ENCODE measurements around the gene ERGIC1.

DNA sequence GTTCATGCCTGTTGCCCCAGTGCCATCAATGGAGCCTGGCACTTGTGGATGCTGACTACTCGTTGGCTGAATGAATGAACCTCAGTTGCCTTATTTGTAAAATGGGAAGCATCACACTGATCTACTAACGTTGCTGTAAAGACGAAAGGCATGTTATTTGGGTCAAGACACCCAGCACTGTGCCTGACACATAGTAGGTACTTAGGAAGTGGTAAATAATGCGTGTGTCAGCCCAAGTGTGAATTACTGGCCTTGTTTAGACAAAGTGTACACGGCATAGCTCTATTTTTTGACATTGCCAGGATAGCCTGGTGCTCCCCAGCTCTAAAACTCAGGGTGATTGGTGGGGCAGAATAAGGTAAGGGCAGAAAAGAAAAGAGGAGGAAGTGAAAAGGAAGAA lies 27.4 kb downstream of the ERGIC1 start:
- TF ChIP-seq, protein P1, sequence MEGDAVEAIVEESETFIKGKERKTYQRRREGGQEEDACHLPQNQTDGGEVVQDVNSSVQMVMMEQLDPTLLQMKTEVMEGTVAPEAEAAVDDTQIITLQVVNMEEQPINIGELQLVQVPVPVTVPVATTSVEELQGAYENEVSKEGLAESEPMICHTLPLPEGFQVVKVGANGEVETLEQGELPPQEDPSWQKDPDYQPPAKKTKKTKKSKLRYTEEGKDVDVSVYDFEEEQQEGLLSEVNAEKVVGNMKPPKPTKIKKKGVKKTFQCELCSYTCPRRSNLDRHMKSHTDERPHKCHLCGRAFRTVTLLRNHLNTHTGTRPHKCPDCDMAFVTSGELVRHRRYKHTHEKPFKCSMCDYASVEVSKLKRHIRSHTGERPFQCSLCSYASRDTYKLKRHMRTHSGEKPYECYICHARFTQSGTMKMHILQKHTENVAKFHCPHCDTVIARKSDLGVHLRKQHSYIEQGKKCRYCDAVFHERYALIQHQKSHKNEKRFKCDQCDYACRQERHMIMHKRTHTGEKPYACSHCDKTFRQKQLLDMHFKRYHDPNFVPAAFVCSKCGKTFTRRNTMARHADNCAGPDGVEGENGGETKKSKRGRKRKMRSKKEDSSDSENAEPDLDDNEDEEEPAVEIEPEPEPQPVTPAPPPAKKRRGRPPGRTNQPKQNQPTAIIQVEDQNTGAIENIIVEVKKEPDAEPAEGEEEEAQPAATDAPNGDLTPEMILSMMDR (conservative IDR thresholded peaks at IDR 0.05; ENCODE audit: low read depth in 2 of 2), result no peak
- TF ChIP-seq POLR2AphosphoS5 (IDR thresholded peaks at IDR 0.05; ENCODE audit: low read depth) (no peak), STAT1 (IDR thresholded peaks at IDR 0.05; ENCODE audit: unreplicated experiment) (no peak), EZH2 (IDR thresholded peaks at IDR 0.05; ENCODE audit: low read depth, unreplicated experiment) (no peak), CREB1 (CRISPR knock-in tag; IDR thresholded peaks at IDR 0.05; ENCODE audit: low read depth) (no peak), EZH2phosphoT487 (IDR thresholded peaks at IDR 0.05; ENCODE audit: unreplicated experiment) (no peak)
- TF ChIP-seq, protein P2, sequence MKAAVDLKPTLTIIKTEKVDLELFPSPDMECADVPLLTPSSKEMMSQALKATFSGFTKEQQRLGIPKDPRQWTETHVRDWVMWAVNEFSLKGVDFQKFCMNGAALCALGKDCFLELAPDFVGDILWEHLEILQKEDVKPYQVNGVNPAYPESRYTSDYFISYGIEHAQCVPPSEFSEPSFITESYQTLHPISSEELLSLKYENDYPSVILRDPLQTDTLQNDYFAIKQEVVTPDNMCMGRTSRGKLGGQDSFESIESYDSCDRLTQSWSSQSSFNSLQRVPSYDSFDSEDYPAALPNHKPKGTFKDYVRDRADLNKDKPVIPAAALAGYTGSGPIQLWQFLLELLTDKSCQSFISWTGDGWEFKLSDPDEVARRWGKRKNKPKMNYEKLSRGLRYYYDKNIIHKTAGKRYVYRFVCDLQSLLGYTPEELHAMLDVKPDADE (IDR thresholded peaks at IDR 0.05), result no peak
